Right atrium auricular region (tissue), 2 donors: ENCODE measurements around the gene ATP5MC3. TPM values are rescaled to one million over a fixed set of nuclear protein-coding genes. Genes with fewer than 3 reads are reported as not detected.

Experiments
- DNase-seq: peaks from one replicate; pipeline ENCODE4 v3.0.0-alpha.2; 2019; ENCODE audit warnings: low spot score
- H3K27ac ChIP-seq, 2 donors: fragments of 200-600 bp; sonication (generic); 1 replicate in 1 of 2; 2 replicates in 1 of 2; pipeline ENCODE4 v1.5.1; 2016 to 2019
- H3K27me3 ChIP-seq, 2 donors: fragments of 200-600 bp; sonication (generic); one replicate each; pipeline versions ENCODE4 v1.5.1 to v1.6.0; 2017 to 2019
- H3K36me3 ChIP-seq: fragments of 200-600 bp; sonication (generic); one replicate; pipeline ENCODE4 v1.5.1; 2016
- H3K4me1 ChIP-seq, 2 donors: fragments of 200-600 bp; sonication (generic); one replicate each; pipeline versions ENCODE4 v1.5.1 to v1.6.0; 2017 to 2019
- H3K4me3 ChIP-seq, 2 donors: fragments of 200-600 bp; sonication (generic); 1 replicate in 1 of 2; 2 replicates in 1 of 2; pipeline ENCODE4 v1.5.1; 2017 to 2019; ENCODE audit warnings: mild to moderate bottlenecking in 1 of 2, moderate library complexity in 1 of 2
- H3K9me3 ChIP-seq, 2 donors: fragments of 200-600 bp; sonication (generic); one replicate each; pipeline ENCODE4 v1.5.1; 2019
- total RNA-seq, 2 donors: library from RNA; depleted of rRNA; stranded (reverse); fragments of >200 nt; gene quantifications; one replicate each; pipeline ENCODE4 v1.1.0, GENCODE V29; 2016
- TF ChIP-seq, protein P1 (sequence below), 2 donors: fragments of 200-600 bp; sonication (generic); IDR thresholded peaks; one replicate each; pipeline ENCODE4 v1.5.1; 2019; ENCODE audit warnings: antibody characterized with exemption in 2 of 2

Gene ATP5MC3
- total RNA-seq, 2 donors from 2014 or later, result 492 to 746 TPM

DNA sequence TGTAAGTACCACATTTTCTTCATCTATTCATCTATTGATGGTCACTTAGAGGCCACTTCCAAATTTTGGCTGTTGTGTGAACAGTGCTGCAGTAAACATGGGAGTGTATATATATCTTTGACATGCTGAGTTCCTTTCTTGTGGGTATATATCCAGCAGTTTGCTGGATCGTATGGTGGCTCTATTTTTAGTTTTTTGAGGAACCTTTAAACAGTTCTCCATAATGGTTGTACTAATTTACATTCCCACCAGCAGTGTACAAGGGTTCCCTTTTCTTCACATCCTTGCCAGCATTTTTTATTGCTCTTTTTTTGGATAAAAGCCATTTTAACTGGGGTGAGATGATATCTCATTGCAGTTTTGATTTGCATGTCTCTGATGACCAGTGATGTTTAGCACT is 7.3 kb upstream of the ATP5MC3 start:
- no peak for DNase-seq
- Histone ChIP-seq H3K9me3 (peaks cover 0 to 3% of the 10 kb centered on the region in 2 donors), H3K36me3 (no peaks in the 10 kb centered on the region), H3K4me3 (no peak overlapping the region), H3K27ac (no peak overlapping the region), H3K4me1 (no peaks in the 10 kb centered on the region), H3K27me3 (no peaks in the 10 kb centered on the region)
- TF ChIP-seq, protein P1, sequence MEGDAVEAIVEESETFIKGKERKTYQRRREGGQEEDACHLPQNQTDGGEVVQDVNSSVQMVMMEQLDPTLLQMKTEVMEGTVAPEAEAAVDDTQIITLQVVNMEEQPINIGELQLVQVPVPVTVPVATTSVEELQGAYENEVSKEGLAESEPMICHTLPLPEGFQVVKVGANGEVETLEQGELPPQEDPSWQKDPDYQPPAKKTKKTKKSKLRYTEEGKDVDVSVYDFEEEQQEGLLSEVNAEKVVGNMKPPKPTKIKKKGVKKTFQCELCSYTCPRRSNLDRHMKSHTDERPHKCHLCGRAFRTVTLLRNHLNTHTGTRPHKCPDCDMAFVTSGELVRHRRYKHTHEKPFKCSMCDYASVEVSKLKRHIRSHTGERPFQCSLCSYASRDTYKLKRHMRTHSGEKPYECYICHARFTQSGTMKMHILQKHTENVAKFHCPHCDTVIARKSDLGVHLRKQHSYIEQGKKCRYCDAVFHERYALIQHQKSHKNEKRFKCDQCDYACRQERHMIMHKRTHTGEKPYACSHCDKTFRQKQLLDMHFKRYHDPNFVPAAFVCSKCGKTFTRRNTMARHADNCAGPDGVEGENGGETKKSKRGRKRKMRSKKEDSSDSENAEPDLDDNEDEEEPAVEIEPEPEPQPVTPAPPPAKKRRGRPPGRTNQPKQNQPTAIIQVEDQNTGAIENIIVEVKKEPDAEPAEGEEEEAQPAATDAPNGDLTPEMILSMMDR (IDR thresholded peaks at IDR 0.05), result no peak

DNA sequence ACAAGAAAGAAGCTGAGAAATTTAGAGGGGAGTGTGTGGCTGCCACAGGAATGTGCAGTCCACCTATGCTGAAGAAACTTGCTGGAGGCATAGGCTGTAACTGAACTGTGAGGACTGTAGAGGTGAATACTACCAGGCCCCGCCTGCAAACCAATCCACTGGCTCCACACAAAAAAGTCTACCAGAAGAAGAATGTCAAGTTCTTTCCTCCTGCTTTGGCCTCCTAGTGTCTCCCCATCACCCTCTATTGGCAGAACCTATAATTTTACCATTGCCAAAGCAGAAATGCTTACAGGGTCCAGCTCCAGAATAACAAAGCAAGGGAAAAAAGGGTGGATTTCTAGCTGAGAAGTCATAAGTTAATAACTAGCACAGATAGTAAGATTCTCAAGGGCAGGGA is 5.9 kb upstream of the ATP5MC3 start:
- TF ChIP-seq, protein P1 (IDR thresholded peaks at IDR 0.05), result no peak
- H3K27me3 ChIP-seq, result no peaks in the 10 kb centered on the region
- H3K9me3 ChIP-seq, result peaks cover 0 to 3% of the 10 kb centered on the region in 2 donors
- H3K4me3 ChIP-seq, result no peak overlapping the region
- H3K36me3 ChIP-seq, result no peaks in the 10 kb centered on the region
- DNase-seq, result no peak
- H3K4me1 ChIP-seq, result no peaks in the 10 kb centered on the region
- no peak overlapping the region for H3K27ac ChIP-seq

DNA sequence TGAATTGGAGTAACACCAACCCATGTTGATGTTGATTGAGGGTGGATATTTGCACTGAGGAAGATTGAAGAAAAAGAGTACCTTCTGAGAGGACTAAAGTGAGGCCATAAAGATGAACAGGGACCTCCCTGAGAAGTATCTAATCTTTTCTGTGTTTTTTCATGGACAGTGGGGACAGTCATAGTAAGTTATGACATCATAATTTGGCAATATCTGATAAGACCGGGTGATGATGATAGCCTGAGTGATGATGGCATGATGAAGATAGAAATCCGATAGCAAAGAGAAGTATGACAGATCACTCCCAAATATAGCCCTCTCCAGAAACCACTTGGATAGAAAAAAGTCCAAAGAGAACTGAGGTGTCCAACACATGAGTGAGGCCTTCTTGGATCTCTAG is 2.2 kb upstream of the ATP5MC3 start:
- no peak for DNase-seq
- no peaks in the 10 kb centered on the region for H3K27me3 ChIP-seq
- peaks cover 13% of the 10 kb centered on the region for H3K36me3 ChIP-seq
- H3K27ac ChIP-seq, result no peak overlapping the region
- H3K9me3 ChIP-seq, result no peaks in the 10 kb centered on the region
- no peak overlapping the region for H3K4me3 ChIP-seq
- H3K4me1 ChIP-seq, result peaks cover 0 to 24% of the 10 kb centered on the region in 2 donors
- TF ChIP-seq, protein P1 (IDR thresholded peaks at IDR 0.05), result no peak

DNA sequence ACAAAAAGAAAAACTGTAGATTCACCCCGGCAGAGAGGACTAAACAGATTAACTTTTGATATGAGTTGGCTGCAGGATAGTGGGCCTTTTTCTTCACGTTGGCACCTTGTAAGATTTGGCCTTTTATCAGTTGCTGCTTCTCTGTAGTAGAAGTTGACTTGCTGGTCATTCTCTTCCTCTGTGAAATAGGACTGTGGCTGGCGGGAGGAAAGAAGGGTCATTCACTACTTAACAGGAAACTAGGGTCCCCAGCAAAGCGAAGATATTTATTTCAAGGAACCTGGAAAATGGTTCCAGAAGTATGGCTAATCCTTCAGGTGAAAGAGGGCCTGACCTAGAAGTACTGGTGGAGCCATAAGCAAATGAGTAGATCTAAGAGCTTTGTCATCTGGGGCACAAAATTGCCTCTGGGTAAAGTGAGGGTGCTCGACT is 383 bp upstream of the ATP5MC3 start:
- Histone ChIP-seq H3K9me3 (no peaks in the 10 kb centered on the region), H3K27me3 (no peaks in the 10 kb centered on the region), H3K4me1 (peaks cover 0 to 31% of the 10 kb centered on the region in 2 donors), H3K4me3 (peak overlapping the region; percentile 69 to 88), H3K27ac (peak overlapping the region; percentile 89 to 96), H3K36me3 (peaks cover 31% of the 10 kb centered on the region)
- TF ChIP-seq, protein P1 (IDR thresholded peaks at IDR 0.05), result no peak
- no peak for DNase-seq

DNA sequence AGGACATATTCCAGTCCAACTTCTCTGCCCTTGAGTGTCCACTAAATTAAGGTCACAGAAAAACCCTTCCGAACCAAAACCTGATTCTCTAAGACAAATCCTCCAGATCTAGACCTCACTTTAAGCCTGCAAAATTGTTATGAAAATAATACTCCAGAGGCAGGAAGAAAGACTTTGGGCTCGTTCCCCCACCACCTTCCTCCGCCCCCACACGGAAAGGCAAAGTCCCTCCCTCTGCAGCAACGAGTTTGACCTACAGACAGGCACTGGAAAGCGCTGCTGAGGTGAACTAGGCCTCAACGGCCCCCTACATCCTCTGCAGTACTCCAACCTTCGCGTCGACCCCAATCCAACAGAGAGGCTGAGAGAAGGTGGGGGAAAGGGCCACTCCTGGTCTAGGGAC is 808 bp downstream of the ATP5MC3 start:
- no peaks in the 10 kb centered on the region for H3K9me3 ChIP-seq
- H3K27ac ChIP-seq, result peak overlapping the region; percentile 89 to 96
- peaks cover 0 to 35% of the 10 kb centered on the region in 2 donors for H3K4me1 ChIP-seq
- H3K36me3 ChIP-seq, result peaks cover 36% of the 10 kb centered on the region
- DNase-seq, result no peak
- H3K27me3 ChIP-seq, result no peaks in the 10 kb centered on the region
- peak overlapping the region; percentile 69 to 88 for H3K4me3 ChIP-seq
- TF ChIP-seq, protein P1 (IDR thresholded peaks at IDR 0.05), result no peak

DNA sequence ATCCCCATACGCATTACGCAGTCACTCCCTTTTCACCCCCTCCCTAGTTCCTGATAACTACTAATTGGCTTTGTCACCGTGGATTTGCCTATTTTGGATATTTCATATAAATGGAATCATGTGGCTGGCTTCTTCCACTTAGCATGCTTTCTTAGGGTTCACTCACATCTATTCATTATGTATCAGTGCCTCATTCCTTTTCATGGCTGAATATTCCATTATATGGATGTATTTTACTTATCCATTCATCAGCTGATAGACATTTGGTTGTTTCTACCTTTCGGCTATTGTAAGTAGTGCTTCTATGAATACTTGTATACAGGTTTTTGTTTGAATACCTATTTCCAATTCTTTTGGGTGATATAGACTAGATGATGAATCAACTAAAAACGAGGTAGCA is 4.9 kb downstream of the ATP5MC3 start:
- H3K9me3 ChIP-seq, result no peaks in the 10 kb centered on the region
- H3K36me3 ChIP-seq, result peaks cover 44% of the 10 kb centered on the region
- H3K27ac ChIP-seq, result no peak overlapping the region
- peaks cover 0 to 30% of the 10 kb centered on the region in 2 donors for H3K4me1 ChIP-seq
- DNase-seq, result no peak
- TF ChIP-seq, protein P1 (IDR thresholded peaks at IDR 0.05), result no peak
- H3K27me3 ChIP-seq, result no peaks in the 10 kb centered on the region
- no peak overlapping the region for H3K4me3 ChIP-seq
